MM.1S (cell line): Measurements from ENCODE around the gene TBC1D22B.

Source experiments
- CTCF ChIP-seq: fragments of 300-600 bp; sonication (generic); IDR thresholded peaks from 2 replicates; pipeline ENCODE4 v1.5.1; 2016; ENCODE audit warnings: antibody characterized with exemption, low read length, mixed read lengths
- EZH2 ChIP-seq: fragments of 300-600 bp; sonication (generic); optimal IDR thresholded peaks from 2 replicates; pipeline ENCODE3; 2017; ENCODE audit warnings: low read depth, mild to moderate bottlenecking, antibody characterized with exemption, low read length, mixed read lengths

GRCh38 chr6:37212268-37212667 lies 45.3 kb upstream of the TBC1D22B start:
- no peak for TF ChIP-seq CTCF
- TF ChIP-seq EZH2, result no peak
